T-helper 1 cell treated with Interleukin-12 subunit alpha and Interleukin-12 subunit beta and Interleukin-4 antibody, amounts not matched to agents 30 μg/mL and 1 μg/mL, for 36 hours (primary cell): ENCODE data around the gene TLE5.

Source experiments
- H3K27ac Mint-ChIP-seq: one replicate; pipeline ENCODE4 v1.8.0; 2021; ENCODE audit warnings: mild to moderate bottlenecking, mixed read lengths
- H3K27me3 Mint-ChIP-seq: one replicate; pipeline ENCODE4 v1.8.0; 2021; ENCODE audit warnings: low read depth, mixed read lengths
- H3K36me3 Mint-ChIP-seq: one replicate; pipeline ENCODE4 v1.8.0; 2021; ENCODE audit warnings: low read depth, mixed read lengths
- H3K4me1 Mint-ChIP-seq: one replicate; pipeline ENCODE4 v1.8.0; 2021; ENCODE audit warnings: low read depth, mixed read lengths
- H3K4me3 Mint-ChIP-seq: one replicate; pipeline ENCODE4 v1.8.0; 2021; ENCODE audit warnings: mild to moderate bottlenecking, moderate library complexity, mixed read lengths
- H3K9me3 Mint-ChIP-seq: one replicate; pipeline ENCODE4 v1.8.0; 2021; ENCODE audit warnings: mixed read lengths

TLE5 gene

DNA sequence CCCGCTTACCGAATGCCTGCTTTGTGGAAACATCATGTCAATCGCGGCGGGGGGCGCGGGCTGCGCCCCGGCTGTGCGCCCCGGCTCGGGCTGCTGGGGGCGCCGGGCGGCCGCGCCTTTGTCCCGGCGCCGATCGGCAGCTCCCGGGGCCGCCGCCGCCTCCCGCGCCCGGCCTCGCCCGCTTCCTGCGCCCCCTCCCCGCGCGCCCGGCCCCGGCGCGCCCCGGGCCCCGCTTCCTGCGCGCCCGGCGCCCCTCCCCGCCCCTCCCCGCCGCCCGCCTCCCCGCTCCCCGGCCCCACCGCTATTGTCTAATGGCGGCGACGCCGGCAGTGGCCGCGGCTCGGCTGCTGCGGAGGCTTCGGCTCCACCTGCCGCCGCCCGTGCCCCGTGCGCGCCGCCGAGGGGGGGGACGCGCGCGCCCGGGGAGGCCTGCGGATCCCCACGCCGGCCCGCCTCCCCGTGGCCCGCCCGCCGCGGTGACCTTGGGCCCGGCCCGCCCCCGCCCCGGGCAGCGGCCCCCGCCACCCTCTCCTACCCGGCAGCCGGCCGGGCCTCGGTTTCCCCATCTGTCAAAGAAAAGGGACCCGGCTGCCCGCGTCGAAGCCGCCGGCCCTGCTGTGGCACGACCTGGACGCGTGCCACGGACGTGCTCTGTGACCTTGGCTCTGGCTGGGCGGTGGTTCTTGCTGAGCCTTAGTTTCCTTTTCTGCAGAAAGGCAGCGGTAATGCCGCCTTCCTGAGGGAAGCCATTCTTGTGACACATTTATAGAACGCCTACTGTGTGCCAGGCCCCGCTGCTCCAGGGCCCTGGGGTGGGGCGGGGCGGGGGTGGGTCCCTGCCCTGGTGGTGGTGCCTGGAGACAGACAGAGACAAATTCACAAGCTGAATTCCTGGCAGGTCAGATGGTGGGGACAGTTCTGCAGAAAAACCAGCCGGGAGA lies at the start of gene TLE5:
Gene TLE5, minus strand, starts transcription at position 331 of the 941 bp plus-strand sequence. Its CDS starts 295 bp downstream, at position 36.
- Mint-ChIP-seq H3K27me3 (no peaks in the 10 kb centered on the region), H3K27ac (peak within 1 kb of the TSS; percentile 93), H3K36me3 (peaks cover 21% of the 10 kb centered on the region), H3K9me3 (no peaks in the 10 kb centered on the region), H3K4me1 (peaks cover 25% of the 10 kb centered on the region), H3K4me3 (peak within 1 kb of the TSS; percentile 88)

- Mint-ChIP-seq H3K4me1 (peaks cover 3% of the 10 kb centered on the region), H3K36me3 (no peaks in the 10 kb centered on the region), H3K9me3 (no peaks in the 10 kb centered on the region), H3K27me3 (no peaks in the 10 kb centered on the region), H3K27ac (no peak overlapping the region), H3K4me3 (no peak overlapping the region)
These were observed 49.4 kb upstream of the TLE5 start for GRCh38 chr19:3111586-3112247.

GRCh38 chr19:3110126-3110825 lies 48.0 kb upstream of the TLE5 start:
- Mint-ChIP-seq H3K36me3 (no peaks in the 10 kb centered on the region), H3K27me3 (no peaks in the 10 kb centered on the region), H3K27ac (no peak overlapping the region), H3K4me1 (peaks cover 3% of the 10 kb centered on the region), H3K9me3 (no peaks in the 10 kb centered on the region), H3K4me3 (no peak overlapping the region)

DNA sequence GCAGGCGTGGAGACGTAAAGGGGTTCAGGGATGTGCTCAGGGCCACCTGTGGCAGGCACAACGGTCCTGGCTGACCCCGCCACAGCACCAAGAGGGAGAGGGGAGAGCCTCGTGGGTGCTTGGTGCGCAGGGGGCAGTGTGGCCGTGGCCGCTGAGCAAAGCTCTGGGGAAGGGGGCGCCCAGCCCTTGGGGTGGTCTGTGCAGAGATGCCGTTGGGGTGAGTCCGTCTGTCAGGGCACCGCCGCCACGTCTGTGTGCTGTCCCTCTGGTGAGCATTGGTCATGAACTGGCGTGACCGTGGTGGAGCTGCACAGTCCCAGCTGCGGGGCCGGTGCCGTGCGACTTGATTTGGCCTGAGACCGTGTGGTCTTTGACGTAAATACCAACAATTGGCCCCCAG lies 47.2 kb upstream of the TLE5 start:
- no peaks in the 10 kb centered on the region for H3K9me3 Mint-ChIP-seq
- no peaks in the 10 kb centered on the region for H3K27me3 Mint-ChIP-seq
- H3K4me1 Mint-ChIP-seq: peaks cover 3% of the 10 kb centered on the region
- H3K4me3 Mint-ChIP-seq: no peak overlapping the region
- H3K27ac Mint-ChIP-seq: no peak overlapping the region
- H3K36me3 Mint-ChIP-seq: no peaks in the 10 kb centered on the region

- Mint-ChIP-seq H3K9me3 (no peaks in the 10 kb centered on the region), H3K4me1 (peaks cover 5% of the 10 kb centered on the region), H3K4me3 (no peak overlapping the region), H3K27me3 (no peaks in the 10 kb centered on the region), H3K36me3 (no peaks in the 10 kb centered on the region), H3K27ac (peak overlapping the region; percentile 5)
These were observed 46.5 kb upstream of the TLE5 start for GRCh38 chr19:3108775-3109174.

GRCh38 chr19:3107658-3108057 lies 45.4 kb upstream of the TLE5 start:
- Mint-ChIP-seq H3K4me3 (no peak overlapping the region), H3K27ac (no peak overlapping the region), H3K27me3 (no peaks in the 10 kb centered on the region), H3K9me3 (no peaks in the 10 kb centered on the region), H3K36me3 (no peaks in the 10 kb centered on the region), H3K4me1 (peaks cover 7% of the 10 kb centered on the region)

- Mint-ChIP-seq H3K9me3 (no peaks in the 10 kb centered on the region), H3K4me1 (peaks cover 7% of the 10 kb centered on the region), H3K27ac (no peak overlapping the region), H3K27me3 (peaks cover under 1% of the 10 kb centered on the region), H3K4me3 (no peak overlapping the region), H3K36me3 (no peaks in the 10 kb centered on the region)
These were observed 44.3 kb upstream of the TLE5 start for GRCh38 chr19:3106509-3107141.

DNA sequence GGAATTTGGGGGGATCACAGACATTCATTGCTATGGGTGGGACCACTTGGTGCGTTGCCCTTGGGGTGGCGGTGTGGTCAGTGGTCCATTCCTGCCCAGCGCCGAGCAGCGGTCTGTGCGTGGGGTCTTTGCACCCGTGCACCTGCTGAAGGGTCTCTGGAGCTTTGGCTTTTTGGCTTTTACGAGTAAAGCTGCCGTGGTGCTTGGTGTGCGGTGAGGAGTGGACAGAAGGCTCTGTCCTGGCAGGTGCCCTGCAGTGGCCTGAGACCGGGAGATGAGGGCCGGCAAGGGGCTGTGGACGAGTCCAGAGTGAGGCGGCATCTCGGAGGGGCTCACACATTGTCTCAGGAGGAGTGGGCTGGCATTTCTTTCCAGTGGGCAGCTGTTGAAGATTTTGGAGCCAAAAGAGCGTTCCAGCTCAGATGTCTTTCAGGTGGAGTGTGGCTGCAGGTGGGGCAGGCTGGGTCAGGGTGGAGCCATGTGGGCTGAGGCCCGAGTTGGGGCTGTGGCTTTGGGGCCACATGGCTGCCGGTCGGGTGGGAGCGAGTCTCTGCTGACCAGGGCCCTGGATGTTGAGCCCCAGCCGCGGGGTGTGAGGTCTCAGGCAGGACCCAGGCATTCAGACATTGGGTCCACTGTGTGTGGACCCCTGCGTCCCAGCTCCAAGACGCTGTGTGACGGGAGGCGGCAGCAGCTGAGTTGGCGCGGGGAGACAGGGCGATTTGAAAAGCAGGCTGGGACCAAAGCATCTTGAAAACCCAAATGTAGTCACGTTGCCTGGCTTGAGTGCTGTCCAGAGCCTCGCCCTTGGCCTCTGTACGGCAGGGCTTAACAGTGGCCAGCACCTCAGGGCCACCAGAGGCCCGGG lies 43.6 kb upstream of the TLE5 start:
- H3K27me3 Mint-ChIP-seq: peaks cover 8% of the 10 kb centered on the region
- peaks cover 7% of the 10 kb centered on the region for H3K4me1 Mint-ChIP-seq
- no peaks in the 10 kb centered on the region for H3K36me3 Mint-ChIP-seq
- no peaks in the 10 kb centered on the region for H3K9me3 Mint-ChIP-seq
- no peak overlapping the region for H3K27ac Mint-ChIP-seq
- no peak overlapping the region for H3K4me3 Mint-ChIP-seq

DNA sequence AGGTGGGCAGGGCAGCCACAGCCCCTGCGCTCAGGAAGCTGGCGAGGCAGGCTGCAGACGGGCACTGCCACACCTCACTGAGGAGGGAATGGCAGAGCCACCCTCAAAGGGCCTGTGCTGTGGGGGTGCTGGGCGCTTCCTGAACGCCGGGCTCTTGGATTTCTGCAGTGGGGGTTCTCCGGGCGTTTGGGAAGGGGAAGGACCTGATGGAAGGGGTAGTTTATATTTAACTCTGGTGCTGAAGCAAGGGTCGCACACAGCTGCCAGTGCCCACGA lies 42.4 kb upstream of the TLE5 start:
- Mint-ChIP-seq H3K27ac (no peak overlapping the region), H3K27me3 (peaks cover 9% of the 10 kb centered on the region), H3K36me3 (no peaks in the 10 kb centered on the region)

GRCh38 chr19:3102239-3103140 lies 40.2 kb upstream of the TLE5 start:
- H3K4me3 Mint-ChIP-seq: no peak overlapping the region
- peaks cover 9% of the 10 kb centered on the region for H3K4me1 Mint-ChIP-seq
- H3K9me3 Mint-ChIP-seq: no peaks in the 10 kb centered on the region
- H3K27ac Mint-ChIP-seq: no peak overlapping the region
- H3K27me3 Mint-ChIP-seq: peaks cover 14% of the 10 kb centered on the region
- no peaks in the 10 kb centered on the region for H3K36me3 Mint-ChIP-seq

More for the DNA sequence above, 42.4 kb upstream of the TLE5 start:
- Mint-ChIP-seq H3K4me3 (no peak overlapping the region), H3K4me1 (peaks cover 7% of the 10 kb centered on the region), H3K9me3 (no peaks in the 10 kb centered on the region)

- Mint-ChIP-seq H3K4me3 (no peak overlapping the region), H3K4me1 (peaks cover 12% of the 10 kb centered on the region), H3K9me3 (no peaks in the 10 kb centered on the region), H3K27me3 (peaks cover 22% of the 10 kb centered on the region), H3K27ac (no peak overlapping the region), H3K36me3 (no peaks in the 10 kb centered on the region)
These were observed 38.7 kb upstream of the TLE5 start for GRCh38 chr19:3100747-3101730.

GRCh38 chr19:3100331-3100730 lies 38.0 kb upstream of the TLE5 start:
- no peak overlapping the region for H3K4me3 Mint-ChIP-seq
- H3K27ac Mint-ChIP-seq: no peak overlapping the region
- peaks cover 14% of the 10 kb centered on the region for H3K4me1 Mint-ChIP-seq
- H3K27me3 Mint-ChIP-seq: peaks cover 29% of the 10 kb centered on the region
- H3K9me3 Mint-ChIP-seq: no peaks in the 10 kb centered on the region
- no peaks in the 10 kb centered on the region for H3K36me3 Mint-ChIP-seq
